ENCODE data around the gene SSC5D.

GRCh38 chr19:55529636-55530234, 41.5 kb downstream of the SSC5D start:
- TF ChIP-seq ELK1 (IDR thresholded peaks at IDR 0.05; ENCODE audit: borderline replicate concordance, low read depth, low read length): no peak
- TF ChIP-seq CTCF (conservative IDR thresholded peaks at IDR 0.05; ENCODE audit: low read depth, low read length): no peak
- no peak for TF ChIP-seq USF2 (IDR thresholded peaks at IDR 0.05; ENCODE audit: low read depth, low read length)
- TF ChIP-seq RAD21 (IDR thresholded peaks at IDR 0.05; ENCODE audit: low read length): no peak
- no peak for TF ChIP-seq CHD1 (IDR thresholded peaks at IDR 0.05; ENCODE audit: low read depth, low read length)

All from IMR-90 (cell line).